Left ventricle myocardium inferior (tissue), 1 donor: ENCODE data around the gene SVIL. TPM values are rescaled to one million over a fixed set of nuclear protein-coding genes. Genes with fewer than 3 reads are reported as not detected.
"Not testable (repeated sequence)": the region's sequence is repeated elsewhere in the genome, so short reads cannot be mapped to it uniquely, and the experiment has no call there.

ENCODE experiments used
- DNase-seq: peaks from one replicate; pipeline ENCODE4 v3.0.0-alpha.2; 2020
- H3K27ac ChIP-seq: fragments of 200-600 bp; replicated peaks from 2 replicates; pipeline ENCODE4 v1.8.0; 2021
- H3K27me3 ChIP-seq: fragments of 200-600 bp; 2 replicates; pipeline ENCODE4 v1.8.0; 2021; ENCODE audit warnings: low read depth
- H3K36me3 ChIP-seq: fragments of 200-600 bp; 2 replicates; pipeline ENCODE4 v1.8.0; 2021
- H3K4me1 ChIP-seq: fragments of 200-600 bp; 2 replicates; pipeline ENCODE4 v1.8.0; 2021
- H3K4me3 ChIP-seq: fragments of 200-600 bp; 2 replicates; pipeline ENCODE4 v1.8.0; 2021; ENCODE audit warnings: mild to moderate bottlenecking, moderate library complexity
- H3K9me3 ChIP-seq: fragments of 200-600 bp; replicated peaks from 2 replicates; pipeline ENCODE4 v1.8.0; 2021
- intact Hi-C: fragments of 100-400 bp; cut with micrococcal nuclease; formaldehyde crosslinking; loops from one replicate; pipeline ENCODE4 v1.11.0; 2022
- total RNA-seq: library from RNA; stranded (reverse); fragmentation: NEBNext Ultra II Directional; extraction: Animal tissue kit (Norgen Biotek cat#: 25700); gene quantifications from one replicate; pipeline ENCODE4 v1.2.1, GENCODE V29; 2021
- TF ChIP-seq, protein P1 (sequence below): fragments of 200-600 bp; IDR thresholded peaks from 2 replicates; pipeline ENCODE4 v1.8.0; 2021; ENCODE audit warnings: antibody characterized with exemption, mild to moderate bottlenecking, borderline replicate concordance
- donor health status: DM: no; HTN: yes; CAD: no; lungs with severe emphysema.

SVIL gene
- total RNA-seq, 1 donor from 2014 or later: 403 TPM

DNA sequence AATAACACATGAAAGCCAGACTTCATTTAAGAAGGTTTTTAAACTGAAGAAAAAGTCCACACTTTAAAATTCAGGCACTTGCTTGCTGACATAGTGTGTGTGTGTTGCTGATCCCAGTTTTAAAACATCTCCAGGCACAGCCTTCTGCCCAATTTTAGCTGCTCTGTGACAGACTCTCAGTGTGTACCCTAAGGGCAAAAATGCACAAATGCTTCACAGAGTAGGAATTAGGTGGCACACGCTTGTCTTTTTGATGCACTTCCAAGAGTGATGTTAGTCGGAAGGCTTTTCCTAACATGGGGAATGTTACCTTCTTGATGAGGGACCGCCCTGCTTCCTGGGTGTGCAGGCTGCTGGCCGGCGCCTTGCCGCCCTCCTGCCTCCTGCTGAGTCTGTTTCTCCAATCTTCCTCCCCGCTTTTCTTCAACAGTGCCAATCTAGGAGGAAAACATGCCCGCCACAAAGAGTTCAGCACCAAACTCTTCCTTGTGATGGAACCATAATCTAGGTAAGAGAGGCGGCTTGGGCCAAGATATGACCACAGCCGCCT lies 122.3 kb downstream of the SVIL start:
- H3K36me3 ChIP-seq: peaks cover 21% of the 10 kb centered on the region
- no peak for DNase-seq
- TF ChIP-seq, protein P1, sequence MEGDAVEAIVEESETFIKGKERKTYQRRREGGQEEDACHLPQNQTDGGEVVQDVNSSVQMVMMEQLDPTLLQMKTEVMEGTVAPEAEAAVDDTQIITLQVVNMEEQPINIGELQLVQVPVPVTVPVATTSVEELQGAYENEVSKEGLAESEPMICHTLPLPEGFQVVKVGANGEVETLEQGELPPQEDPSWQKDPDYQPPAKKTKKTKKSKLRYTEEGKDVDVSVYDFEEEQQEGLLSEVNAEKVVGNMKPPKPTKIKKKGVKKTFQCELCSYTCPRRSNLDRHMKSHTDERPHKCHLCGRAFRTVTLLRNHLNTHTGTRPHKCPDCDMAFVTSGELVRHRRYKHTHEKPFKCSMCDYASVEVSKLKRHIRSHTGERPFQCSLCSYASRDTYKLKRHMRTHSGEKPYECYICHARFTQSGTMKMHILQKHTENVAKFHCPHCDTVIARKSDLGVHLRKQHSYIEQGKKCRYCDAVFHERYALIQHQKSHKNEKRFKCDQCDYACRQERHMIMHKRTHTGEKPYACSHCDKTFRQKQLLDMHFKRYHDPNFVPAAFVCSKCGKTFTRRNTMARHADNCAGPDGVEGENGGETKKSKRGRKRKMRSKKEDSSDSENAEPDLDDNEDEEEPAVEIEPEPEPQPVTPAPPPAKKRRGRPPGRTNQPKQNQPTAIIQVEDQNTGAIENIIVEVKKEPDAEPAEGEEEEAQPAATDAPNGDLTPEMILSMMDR: no peak
- H3K9me3 ChIP-seq: no peaks in the 10 kb centered on the region
- H3K27me3 ChIP-seq: no peaks in the 10 kb centered on the region
- H3K27ac ChIP-seq: peak overlapping the region; percentile 26
- H3K4me3 ChIP-seq: no peak overlapping the region
- H3K4me1 ChIP-seq: peaks cover 72% of the 10 kb centered on the region
- intact Hi-C loops: no loop called here

DNA sequence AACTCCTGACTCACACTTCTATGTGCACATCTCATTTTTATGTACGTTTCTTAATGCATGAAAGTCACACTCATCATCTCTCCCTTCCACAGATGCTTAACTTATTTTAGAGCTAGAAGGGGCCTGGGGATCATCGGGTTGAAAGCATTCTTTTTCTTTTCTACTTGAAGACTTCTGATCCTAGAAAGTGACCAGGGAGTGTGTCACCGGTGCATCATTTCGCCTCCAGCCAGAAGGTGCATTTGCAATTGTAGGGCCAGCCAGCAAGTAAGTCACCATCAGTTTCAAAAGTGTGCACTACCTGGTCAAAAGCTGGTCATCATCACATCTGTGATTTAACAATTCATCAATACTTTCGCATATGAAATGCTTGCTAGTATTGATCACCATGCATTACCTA lies 123.0 kb downstream of the SVIL start:
- Histone ChIP-seq H3K4me1 (peaks cover 65% of the 10 kb centered on the region), H3K36me3 (peaks cover 25% of the 10 kb centered on the region)
- intact Hi-C loops, H3K27ac ChIP-seq, H3K27me3 ChIP-seq, H3K4me3 ChIP-seq, DNase-seq, H3K9me3 ChIP-seq: not testable (repeated sequence)

DNA sequence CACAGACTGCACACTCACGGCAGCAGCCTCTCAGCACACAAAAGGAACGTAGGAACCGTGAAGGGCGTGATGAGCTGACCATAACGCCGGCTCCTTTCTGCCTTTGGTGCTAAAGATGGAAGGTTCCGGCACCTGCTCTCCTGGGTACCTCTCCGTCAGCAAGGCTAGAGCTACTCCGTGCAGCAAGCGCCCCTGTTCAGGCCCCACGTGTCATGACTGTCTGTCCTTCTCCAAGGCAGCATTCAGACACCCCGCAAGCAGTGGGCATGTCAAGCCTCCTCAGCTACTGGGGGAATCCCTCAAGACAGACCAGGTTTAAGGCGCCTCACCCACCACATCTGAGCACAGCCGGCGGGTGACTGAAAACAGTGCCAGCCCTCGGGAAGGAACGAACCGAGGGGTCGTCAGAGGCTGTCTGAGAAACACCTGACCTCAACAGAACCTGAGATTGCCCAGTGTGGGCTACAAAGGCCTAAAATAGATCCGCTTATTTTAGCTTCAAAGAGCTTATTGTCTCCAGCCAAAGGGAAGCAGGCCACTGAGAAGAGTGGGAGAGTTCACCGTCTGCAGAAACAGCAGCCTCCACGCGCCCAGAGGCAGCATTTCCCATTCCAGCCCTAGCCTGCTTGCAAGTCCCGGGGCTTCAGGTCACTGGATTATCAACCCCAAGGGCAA lies 124.2 kb downstream of the SVIL start:
- H3K4me3 ChIP-seq, DNase-seq, H3K9me3 ChIP-seq, intact Hi-C loops, H3K27me3 ChIP-seq: not testable (repeated sequence)
- Histone ChIP-seq H3K4me1 (peaks cover 55% of the 10 kb centered on the region), H3K36me3 (peaks cover 28% of the 10 kb centered on the region), H3K27ac (peak overlapping the region; percentile 2)

DNA sequence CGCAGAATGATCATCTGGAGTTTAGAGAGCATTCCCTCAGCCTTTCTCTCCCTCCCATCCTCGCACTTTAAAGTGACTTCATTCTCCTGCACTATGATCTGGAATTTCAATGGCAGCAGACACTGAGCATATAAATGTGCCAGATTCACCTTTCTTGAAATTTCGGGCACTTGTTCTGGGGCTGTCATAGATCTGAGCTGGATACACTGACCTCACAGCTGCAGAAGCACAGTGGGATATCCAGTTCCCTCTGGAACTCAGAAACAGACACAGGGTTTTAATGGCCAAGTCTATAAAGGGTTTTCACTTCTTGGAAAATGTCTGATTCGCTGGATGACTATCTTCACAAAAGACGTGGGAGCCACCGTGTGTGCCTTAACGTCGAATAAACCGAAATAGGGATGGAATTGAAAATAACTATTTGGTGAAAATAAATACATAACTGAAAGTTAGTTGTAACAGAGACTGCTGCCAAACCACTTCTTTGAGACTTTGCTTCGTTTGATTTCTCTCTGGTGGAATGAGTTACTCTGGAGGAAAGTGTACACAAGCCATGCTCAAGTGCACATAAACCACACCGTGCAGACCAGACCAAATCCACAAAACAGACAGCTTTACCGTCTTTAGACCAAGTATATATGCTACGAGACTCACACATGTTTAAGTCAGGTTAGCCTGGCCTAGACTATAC lies 126.1 kb downstream of the SVIL start:
- no peaks in the 10 kb centered on the region for H3K27me3 ChIP-seq
- peaks cover 32% of the 10 kb centered on the region for H3K36me3 ChIP-seq
- H3K9me3 ChIP-seq: no peaks in the 10 kb centered on the region
- H3K4me3 ChIP-seq: no peak overlapping the region
- H3K27ac ChIP-seq: peak overlapping the region; percentile 8
- TF ChIP-seq, protein P1: no peak
- intact Hi-C loops: no loop called here
- peaks cover 37% of the 10 kb centered on the region for H3K4me1 ChIP-seq
- DNase-seq: no peak

DNA sequence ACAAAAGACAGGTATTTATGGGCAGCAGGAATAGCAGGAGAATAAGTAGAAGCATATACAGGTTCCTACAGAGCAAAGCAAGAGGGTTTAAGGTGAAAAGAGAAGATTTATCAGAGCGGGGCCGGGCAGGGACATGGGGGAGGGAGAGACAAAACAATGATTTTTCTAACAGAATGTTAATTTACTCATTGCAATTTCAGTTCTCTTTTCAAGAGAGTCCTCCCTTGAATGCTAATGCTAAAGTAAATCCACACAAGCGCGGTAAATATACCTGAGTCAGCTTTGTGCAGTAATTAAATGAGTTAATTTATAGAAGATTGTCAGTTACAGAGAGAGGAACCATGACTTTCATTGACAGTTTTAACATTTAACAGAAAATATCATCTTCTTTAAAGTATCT lies 127.0 kb downstream of the SVIL start:
- Histone ChIP-seq H3K36me3 (peaks cover 32% of the 10 kb centered on the region), H3K4me1 (peaks cover 28% of the 10 kb centered on the region)
- H3K4me3 ChIP-seq, H3K27ac ChIP-seq, intact Hi-C loops, H3K9me3 ChIP-seq, H3K27me3 ChIP-seq, DNase-seq: not testable (repeated sequence)

DNA sequence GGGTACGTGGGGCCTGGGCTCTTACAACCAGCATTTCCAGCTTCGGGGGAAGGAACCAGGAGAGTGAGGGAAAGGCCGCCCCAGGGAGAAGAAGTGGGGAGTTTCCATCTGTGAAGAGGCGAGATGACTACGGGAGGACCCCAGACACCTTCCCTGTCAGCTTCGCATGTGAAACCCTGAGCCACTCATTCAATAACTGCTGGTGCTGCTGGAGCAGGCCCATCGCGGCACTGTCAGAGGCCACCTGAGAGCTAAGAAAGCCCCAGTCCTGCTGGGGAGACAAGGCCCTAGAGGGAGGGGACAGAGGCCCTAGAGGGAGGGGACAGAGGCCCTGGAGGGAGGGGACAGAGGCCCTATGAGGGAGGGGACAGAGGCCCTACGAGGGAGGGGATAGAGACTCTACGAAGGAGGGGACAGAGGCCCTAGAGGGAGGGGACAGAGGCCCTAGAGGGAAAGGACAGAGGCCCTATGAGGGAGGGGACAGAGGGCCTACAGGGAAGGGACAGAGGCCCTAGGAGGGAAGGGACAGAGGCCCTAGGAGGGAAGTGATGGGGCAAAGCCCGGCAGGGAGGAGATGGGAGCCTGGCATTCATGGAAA lies 128.3 kb downstream of the SVIL start:
- H3K27me3 ChIP-seq, DNase-seq, H3K4me3 ChIP-seq, intact Hi-C loops, H3K9me3 ChIP-seq: not testable (repeated sequence)
- peaks cover 18% of the 10 kb centered on the region for H3K4me1 ChIP-seq
- peak overlapping the region; percentile 8 for H3K27ac ChIP-seq
- peaks cover 19% of the 10 kb centered on the region for H3K36me3 ChIP-seq

DNA sequence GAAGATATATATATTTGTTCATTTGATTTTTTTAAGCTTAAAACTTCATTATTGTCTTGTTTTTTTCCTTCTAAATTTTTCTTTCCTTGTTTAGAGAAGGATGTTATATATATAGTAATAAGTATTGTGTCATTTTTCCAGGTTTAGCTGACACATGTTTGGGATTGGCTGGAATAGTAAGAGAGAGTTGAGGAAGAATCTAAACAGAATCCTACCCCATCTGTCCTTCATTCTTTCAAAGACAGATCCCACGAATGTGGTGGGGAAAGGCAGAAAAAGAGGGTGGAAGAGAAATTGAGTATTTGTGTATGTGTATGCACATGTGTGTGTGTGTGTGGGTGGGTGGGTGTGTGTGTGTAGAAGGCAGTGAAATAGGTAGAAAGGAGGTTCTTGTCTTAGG lies 132.4 kb downstream of the SVIL start:
- Histone ChIP-seq H3K4me1 (no peaks in the 10 kb centered on the region), H3K9me3 (no peaks in the 10 kb centered on the region), H3K27me3 (no peaks in the 10 kb centered on the region), H3K4me3 (no peak overlapping the region), H3K27ac (no peak overlapping the region), H3K36me3 (peaks cover 23% of the 10 kb centered on the region)
- TF ChIP-seq, protein P1: no peak
- DNase-seq: no peak
- intact Hi-C loops: no loop called here
